HT1080 (cell line): Measurements from ENCODE around the gene ZNF497. TPM values are rescaled to one million over a fixed set of nuclear protein-coding genes. Genes with fewer than 3 reads are reported as not detected.

ENCODE experiments used
- DNase-seq: peaks from one replicate; pipeline ENCODE4 v3.0.0-alpha.2; 2015; ENCODE audit warnings: low read depth
- total RNA-seq: library from RNA; depleted of rRNA; stranded (reverse); fragments of >200 nt; shearing (Covaris generic); gene quantifications from 2 replicates; pipeline ENCODE4 v1.2.3, GENCODE V29; 2014

ZNF497 gene
- total RNA-seq, 1 experiment from 2014 or later, result 2.1 TPM

DNA sequence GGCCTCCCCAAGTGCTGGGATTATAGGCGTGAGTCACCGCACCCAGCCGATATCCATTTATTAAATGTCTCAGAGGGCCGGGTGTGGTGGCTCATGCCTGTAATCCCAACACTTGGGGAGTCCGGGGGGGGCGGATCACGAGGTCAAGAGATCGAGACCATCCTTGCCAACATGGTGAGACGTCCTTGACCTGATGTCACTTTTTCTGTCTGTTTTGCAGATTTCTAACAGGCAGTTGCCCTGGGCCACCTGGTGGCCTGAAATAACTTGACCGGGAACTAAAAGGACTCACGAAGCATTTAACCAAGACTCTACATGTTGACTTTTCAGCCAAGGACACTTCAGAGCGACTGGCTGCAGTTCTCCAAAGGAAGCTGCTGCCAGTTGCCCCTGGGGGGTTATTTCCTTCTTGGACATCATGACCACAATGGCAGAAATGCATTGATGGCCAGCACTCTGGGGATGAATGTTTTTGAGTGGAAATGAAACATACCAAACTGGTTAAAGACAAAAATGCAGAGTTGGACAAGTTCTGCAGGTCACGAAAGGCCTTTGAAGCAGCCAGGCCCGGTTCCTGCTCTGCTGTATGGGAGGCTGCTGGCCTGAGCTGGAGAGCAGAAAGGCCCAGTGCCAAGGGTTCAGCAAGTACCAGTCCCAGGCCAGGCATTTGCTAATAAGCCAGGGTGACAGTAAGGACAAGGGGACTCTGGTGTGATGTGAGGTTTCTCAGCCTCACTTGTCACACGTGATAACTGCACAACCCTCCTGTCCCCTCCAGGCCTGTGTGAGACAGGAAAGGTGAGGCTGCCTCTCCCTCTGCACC, 10.0 kb upstream of the ZNF497 start:
- DNase-seq, result no peak

DNA sequence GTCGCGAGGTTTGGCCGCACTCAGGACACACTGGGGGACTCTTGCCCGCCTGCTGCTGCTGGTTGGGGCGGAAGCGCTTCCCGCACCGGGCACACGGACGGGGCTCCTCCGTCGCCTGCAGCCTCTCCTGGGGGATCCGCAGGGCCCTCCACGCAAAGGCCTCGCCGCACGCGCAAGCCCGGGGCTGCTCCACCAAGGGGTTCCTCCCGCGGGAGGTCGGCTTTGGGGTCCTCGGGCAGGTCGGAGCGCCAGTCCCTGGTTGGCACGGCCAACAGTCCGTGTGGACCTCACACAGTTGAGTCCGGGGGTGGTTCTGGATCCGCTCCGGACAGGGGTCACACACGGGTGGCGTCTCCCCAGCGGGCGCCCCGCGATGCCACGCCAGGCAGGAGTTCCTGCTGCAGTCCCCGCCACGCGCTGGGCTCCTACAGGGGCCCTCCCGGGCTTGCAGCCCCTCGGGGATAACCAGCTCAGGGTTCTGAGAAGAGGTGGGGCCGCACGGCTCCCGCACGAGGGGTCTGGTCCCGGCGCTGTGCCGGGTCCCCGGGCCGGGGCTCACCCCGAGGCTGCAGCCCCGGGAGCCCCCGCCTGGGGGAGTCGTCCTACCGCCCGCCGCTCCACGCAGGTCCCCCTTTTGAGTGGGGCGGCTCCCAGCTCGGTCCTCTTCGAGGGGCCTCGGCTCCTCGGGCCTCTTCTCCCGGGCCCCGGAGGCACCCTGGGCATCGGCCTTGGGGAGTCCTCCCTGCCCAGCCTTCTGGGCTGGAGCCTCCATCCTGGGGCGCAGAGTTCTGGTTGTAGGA, 6.2 kb upstream of the ZNF497 start:
- DNase-seq, result no peak

GRCh38 chr19:58367698-58368454, 5.3 kb upstream of the ZNF497 start:
- no peak for DNase-seq

DNA sequence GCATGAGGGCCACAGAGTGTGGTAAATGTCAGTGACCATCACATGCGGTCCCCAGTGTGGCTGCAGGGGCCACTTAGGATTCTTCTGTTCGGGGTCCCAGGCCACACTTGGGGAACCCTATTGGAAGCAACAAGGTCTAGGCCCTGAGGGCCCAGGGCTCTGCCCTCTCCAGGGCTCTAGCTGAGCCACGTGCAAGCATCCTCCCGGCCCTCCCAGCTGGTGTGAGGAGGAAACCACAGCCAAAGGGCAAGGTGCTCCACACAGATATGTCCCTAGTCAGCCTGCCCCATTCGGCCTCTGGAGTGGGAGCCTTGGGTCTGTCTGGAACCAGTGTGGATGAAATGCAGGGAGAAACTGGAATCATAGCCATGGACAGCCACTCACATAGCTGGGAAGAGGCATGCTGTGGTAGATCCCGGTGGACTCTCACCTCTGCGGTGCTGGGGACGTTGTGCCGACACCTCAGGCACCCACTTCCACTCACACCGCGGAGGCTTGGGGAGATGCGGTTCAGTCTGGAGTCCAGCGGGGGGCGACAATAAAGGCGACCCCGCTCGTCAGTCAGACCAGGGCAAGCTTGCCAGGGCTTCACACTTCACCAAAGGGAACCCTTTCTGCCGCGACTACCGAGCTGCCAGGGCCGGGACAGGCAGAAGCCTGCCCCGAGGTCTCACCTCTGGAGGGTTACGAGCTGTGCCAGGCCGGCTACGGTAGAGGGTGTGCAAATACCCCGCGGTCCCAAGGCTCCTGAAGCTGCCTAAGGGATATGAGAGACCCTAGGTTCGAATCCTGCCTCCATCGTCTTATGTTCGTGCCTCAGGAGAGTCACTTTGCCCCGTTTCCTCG, 4.3 kb upstream of the ZNF497 start:
- no peak for DNase-seq

- DNase-seq, result no peak
These were observed 1.6 kb upstream of the ZNF497 start for GRCh38 chr19:58364146-58364545.

DNA sequence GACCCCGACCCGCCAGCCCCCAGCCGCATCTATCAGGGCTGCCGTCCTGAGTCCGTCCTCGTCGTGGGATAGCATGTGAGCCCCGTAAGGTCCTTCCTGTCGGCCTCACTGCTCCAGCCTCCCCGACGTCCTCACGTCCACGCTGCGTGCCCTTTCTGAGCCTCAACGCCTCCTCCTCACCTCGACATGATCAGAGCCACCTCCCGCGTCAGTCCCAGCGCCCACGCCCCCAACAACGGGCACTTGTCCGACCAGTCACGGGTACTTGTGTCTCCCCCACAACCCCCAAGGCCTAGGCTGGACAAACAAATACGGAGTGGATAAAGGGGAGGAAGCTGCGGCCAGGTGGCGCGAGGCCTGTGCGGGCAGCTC, 665 bp downstream of the ZNF497 start:
- no peak for DNase-seq

DNA sequence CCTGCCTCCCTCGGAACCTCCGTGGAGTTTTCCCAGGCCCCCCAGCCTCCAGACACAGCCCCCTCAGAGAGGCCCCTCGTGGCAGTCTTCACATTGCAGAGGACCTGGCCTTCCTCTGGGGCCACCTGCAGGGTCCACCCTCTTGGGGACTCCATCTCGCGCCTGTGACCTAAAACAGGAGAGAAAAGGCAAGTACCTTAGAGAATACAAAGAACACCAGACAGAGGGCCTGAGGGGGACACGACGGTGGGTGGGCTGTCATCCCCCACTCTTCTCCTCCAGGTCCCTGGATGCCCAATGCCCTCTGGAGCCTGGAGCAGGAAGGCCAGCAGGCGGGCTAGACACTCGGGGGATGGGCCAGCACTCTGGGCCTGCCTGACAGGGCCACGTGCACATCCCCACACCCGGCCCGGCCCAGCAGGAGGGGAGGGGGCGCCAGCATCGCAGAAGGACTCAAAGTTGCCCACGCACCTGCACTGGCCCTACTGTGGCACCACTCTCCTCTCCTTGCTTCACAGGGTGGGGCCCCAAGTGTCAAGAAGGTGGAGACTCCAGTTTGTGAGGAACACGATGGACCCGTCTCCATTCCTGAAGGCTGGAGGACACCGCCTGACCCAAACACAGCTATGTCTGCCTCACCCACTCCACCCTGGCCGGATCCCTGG, 4.9 kb downstream of the ZNF497 start:
- no peak for DNase-seq

DNA sequence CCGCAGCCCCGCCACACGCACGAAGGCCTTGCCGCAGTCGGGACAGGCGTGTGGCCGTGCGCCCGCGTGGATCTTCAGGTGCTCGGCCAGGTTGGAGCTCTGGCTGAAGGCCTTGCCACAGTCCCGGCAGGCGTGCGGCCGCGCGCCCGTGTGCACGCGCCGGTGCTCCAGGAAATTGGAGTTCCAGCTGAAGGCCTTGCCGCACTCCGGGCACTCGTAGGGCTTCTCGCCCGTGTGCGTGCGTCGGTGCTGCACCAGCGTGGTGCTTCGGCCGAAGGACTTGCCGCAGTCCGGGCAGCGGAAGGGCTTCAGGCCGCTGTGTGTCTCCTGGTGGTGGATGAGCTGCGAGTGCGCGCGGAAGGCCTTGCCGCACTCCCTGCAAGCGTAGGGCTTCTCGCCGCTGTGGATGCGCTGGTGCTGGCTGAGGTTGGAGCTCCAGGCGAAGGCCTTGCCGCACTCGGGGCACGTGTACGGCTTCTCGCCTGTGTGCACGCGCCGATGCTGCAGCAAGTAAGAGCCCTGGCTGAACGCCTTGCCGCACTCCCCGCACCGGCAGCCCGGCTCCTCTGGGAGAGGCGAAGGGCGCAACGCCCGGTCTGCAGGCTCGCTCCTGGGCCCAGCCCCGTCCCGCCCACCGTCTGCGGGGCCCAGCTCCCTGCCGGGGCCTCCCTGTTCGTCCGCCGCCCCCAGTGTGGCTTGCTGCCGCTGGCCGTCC, 5.6 kb downstream of the ZNF497 start:
- no peak for DNase-seq

DNA sequence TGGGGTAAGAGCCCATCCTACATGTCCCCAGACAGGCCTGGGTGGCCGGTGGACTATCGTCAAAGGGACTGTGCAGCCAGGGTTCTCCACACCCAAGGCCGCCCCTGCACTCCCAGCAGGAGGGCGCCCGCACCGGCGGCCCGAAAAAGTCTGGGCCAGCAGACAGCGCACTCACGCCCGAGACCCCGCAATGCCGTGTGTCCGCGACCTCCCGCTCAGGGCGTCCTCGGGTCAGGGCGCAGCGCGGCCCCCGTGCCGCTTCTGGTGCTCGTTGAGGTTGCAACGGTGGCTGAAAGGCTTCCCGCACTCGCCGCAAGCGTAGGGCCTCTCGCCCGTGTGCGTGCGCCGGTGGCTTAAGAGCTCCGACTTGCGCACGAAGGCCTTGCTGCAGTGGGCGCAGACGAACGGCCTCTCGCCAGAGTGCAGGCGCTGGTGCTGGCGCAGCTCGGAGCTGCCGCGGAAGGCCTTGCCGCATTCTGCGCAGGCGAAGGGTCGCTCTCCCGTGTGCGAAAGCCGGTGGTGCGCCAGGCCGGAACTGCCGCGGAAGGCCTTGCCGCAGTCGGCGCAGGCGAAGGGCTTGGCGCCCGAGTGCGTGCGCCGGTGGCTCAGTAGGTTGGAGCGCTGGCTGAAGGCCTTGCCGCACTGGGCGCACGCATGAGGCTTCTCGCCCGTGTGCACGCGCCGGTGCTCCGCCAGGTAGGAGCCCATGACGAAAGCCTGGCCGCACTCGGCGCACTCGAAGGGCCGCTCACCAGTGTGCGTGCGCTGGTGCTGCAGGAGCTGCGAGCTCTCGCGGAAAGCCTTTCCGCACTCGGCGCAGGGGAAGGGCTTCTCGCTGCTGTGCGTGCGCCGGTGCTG, 6.4 kb downstream of the ZNF497 start:
- DNase-seq, result no peak

GRCh38 chr19:58355215-58355796, 7.2 kb downstream of the ZNF497 start:
- no peak for DNase-seq

DNA sequence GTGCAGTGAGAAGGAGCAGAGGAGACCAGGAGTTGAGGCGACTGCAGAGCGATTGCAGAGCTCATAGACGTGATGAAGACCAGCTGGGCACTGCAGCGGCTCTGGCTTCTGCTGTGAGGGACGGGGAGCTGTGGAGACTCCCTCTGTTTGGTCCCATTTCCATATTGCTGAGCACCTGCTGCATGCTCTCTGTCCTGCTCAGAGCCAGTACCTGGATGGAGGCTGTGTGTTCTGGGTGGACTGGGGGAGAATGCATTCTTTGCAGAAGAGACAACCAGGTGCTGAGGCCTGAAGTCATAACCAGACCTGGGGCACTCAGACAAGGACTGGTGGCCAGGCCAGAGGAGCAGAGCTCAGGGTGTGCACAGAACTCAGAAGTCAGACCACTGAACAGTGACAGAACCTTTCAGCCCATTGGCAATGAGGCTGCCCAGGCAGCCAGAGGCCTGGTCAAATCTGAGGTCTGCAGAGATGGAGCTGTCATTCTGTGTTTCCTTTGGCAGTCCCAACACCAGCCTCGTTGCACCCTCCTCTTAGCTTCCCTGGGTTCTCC, 8.0 kb downstream of the ZNF497 start:
- no peak for DNase-seq

DNA sequence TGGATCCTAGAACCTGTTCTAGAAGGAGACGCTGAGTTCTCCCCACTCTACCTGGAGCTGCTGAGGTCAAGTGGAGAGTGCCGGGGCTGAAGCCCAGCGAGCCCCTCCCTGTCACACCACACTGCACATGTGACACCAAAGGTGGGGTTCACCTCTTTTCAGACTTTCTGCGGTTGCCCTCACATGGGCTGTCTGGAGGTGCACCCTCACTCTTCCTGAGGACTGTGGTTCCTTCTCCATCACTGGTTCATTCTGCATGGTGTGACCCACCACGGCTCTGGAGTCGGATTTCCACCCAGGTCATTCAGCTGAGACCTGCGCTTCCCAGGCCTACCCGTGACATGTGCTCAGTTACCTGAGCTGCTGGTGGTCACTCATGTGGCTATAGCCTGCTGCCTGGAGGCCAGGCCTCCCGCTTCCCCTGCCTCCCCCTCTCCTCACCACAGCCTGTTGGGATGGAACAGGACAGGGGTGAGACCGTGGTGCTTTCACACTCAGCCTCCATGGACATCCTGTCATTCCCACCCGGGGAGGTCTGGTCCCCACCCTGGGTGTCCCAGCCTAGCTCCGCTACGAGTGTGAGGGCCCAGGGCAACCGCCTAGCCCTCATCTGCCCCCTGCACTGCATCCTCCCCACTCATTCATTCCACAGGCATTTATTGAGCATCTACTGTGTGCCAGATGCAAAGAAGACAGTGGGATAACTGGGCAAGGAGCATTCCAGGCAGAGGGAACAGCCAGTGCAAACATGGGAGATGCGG, 8.7 kb downstream of the ZNF497 start:
- DNase-seq, result no peak

DNA sequence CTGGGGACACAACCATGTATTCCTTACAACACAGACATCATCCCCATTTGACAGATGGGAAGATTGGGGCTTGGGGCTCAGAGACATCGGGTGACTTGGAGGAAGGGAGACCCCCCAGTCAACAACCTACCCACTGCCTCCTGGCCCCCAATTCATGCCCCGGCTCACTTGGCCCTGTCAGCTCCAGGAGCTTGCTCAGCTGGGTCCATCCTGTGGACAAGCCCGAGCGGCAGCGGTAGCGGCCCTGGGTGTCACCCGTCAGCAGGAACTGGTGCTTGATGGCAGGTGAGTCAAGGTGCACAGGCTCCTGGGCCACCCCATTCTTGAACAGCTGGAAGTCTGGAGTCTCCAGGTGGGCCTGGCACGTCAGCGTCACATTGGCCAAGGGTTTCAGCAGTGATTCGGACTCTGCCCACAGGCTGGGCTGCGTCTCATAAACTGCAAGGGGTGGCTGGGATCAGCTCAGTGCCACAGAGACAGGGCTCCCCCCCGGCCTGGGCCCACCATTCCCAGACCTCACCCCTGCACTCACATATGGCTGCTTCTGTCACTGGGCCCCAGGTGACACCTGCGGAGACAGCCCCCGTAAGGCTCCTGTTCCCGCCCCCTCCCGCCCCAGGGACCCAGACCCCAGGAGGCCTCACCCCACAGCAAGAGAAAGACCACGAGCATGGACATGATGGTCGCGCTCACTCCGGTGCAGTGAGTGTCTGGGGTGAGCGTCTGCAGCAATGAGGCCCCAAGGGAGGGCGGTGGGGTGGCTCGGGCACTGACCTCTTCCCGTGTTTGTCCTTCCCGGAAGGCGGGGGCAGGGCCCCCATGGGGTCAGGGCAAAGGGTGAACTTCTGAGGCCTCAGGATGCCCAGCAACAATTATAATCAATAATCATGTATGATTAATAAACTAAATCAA, 9.5 kb downstream of the ZNF497 start, which contains the start of gene A1BG:
Gene A1BG, minus strand, starts transcription at position 733 of the 912 bp plus-strand sequence. Its CDS starts 55 bp downstream, at position 678.
- DNase-seq, result no peak

GRCh38 chr19:58351990-58352755, 10.4 kb downstream of the ZNF497 start:
- no peak for DNase-seq

DNA sequence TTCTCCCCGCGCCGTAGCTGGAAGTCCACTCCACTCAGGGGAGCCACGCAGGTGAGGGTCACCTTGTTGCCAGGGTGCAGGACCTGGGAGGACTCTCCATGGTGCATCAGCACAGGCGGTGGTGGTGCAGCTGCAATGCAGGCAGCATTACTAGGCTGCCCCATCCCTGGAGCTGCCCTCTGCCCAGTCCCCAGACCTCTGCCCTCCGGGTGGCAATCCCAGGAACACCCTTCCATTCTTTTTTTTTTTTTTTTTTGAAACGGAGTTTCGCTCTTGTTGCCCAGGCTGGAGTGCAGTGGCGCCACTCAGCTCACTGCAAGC, 11.0 kb downstream of the ZNF497 start:
- no peak for DNase-seq
